NCI-H748 (cell line): ENCODE data around the gene GUK1.

Experiments used
- DNase-seq: peaks from one replicate; lab custom pipeline; 2025; ENCODE audit not compliant: unreplicated experiment; lab: John Stamatoyannopoulos, UW

GUK1 gene

GRCh38 chr1:228161866-228162265 lies 21.8 kb downstream of the GUK1 start:
- DNase-seq = no peak

DNA sequence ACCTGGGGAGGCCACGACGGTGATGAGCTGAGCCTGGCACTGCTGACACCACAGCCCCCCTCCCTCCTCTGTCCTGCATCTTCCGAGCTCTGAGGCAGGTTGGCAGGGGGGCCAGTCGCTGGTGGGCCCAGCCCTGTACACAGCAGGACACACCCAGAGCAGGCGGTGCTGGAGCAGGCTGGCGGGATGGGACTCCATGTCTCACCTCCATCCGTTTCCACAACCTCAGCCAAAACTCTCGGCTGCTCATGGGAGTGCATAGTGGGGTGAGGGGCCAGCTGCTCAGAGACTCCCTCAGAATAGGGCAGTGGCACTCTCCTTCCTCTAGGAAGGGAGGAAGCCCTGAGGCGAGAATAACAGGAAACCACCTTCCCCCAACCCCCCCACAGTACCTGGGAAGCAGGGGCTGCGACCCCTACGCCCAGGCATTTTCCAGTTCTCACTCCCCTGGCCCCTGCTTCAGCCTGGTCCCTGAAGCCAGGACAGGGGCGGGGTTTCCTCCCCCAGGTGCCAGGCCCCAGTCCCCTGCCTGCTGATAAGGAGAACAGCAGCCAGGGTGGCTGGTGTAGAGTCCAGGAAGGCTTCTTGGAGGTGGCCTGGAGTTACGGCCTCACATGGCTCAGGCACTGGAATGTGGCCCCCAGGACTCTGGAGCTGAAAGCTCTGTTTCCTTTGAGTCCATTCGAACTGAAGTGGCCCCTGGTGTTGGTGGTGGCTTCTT lies 22.4 kb downstream of the GUK1 start:
- DNase-seq = no peak

- no peak for DNase-seq
These were observed 23.1 kb downstream of the GUK1 start for GRCh38 chr1:228163007-228163753.

DNA sequence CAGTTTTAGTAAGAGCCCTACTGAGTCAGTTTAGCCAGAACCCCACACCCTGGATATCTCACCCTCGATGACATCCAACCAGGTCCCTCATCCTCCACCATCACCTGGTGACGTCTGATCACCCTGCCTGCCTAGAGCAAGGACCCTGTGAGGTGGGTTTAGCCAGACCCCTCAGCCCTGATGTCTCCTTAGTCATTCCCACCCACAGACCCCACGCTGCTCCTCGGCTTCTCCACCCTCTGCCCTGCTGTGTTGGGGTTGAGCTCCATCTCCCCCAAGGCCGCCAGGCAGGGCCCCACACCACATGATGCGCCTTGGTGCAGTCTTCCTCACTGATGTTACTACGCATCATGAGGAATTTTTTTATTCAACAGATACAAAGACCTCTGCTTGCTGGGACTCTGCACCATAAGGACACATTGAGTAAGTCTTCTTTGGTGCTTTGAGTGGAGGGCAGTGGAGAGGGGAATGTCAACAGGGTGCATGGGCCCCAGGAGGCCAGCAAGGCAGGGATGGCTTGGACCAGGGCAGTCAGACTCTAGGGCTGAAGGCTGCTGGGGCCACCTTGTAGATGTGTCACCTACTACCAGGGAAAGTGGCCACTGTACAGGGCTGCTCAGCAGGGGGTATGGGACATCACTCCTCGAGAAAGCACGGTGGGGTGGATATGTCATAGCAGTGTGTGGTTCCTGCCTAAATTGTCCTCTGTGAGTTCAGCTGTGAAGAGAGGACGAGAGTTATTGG lies 23.9 kb downstream of the GUK1 start:
- no peak for DNase-seq

DNA sequence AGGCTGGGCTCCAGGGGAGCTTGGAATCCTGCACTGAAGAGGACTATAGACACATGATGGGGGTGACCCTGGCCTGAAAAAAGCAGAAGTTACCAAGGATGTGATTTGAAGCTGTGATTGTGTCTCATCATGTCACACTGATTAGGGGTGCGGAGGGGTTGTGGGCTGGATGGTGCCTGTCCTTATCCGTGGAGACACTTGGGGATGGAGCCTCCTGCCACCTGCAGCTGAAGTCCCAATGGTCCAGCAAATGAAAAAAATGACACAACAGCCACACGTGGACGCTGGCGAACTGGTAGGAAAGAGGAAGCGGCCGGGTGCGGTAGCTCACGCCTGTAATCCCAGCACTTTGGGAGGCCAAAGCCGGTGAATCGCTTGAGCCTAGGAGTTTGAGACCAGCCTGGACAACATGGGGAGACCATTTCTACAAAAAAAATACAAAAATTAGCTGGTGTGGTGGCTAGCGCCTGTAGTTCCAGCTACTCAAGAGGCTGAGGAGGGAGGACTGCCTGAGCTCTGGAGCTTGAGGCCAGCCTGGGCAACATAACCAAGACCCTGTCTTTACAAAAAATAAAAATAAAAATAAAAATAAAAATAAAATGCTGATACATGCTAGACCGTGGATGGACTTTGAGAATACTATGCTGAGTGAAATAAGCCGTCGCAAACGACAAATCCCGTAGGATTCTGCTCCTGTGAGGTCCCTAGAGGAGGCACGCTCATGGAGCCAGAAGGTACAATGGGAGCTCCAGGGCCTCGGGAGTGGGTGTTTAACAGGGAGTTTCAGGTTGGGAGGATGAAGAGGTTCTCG lies 24.7 kb downstream of the GUK1 start:
- DNase-seq = peak; percentile 20

DNA sequence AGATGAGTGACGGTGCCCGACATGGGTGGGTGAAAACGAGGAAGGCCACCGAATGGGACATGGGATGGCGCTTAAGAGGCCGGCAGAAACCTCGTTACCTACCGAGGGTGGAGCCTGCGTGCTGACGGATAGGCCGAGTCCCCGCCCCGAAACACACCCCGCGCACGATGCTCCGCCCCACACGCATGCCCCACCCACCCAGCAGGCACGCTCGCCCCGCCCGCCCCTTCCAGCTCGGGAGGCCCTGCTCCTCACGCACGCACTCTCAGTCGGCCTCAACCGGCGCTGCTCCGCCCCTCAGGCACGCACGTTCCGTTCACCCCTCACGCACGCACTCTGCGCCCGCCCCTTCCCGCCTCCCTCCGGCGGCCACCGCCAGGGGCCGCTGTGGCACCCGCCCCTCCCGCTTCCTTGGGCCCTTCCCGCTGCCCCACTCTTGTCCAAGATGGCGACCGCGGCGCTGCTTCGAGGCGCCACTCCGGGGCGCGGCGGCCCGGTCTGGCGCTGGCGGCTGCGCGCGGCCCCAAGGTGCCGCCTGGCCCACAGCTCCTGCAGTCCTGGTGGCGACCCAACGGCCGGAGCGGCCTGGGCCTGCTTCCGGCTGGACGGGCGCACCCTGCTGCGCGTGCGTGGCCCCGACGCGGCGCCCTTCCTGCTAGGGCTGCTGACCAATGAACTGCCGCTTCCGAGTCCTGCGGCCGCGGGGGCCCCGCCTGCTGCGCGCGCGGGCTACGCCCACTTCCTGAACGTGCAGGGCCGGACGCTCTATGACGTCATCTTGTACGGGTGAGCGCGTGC lies 25.5 kb downstream of the GUK1 start, which contains the start of gene IBA57:
TSS of gene IBA57 (plus strand) at position 433 of the 798 bp plus-strand sequence. CDS start at position 446, 13 bp downstream.
- DNase-seq = peak; percentile 93

- peak; percentile 44 for DNase-seq
These were observed 26.3 kb downstream of the GUK1 start for GRCh38 chr1:228166170-228166936.

GRCh38 chr1:228168563-228169270 lies 28.6 kb downstream of the GUK1 start:
- DNase-seq = no peak

DNA sequence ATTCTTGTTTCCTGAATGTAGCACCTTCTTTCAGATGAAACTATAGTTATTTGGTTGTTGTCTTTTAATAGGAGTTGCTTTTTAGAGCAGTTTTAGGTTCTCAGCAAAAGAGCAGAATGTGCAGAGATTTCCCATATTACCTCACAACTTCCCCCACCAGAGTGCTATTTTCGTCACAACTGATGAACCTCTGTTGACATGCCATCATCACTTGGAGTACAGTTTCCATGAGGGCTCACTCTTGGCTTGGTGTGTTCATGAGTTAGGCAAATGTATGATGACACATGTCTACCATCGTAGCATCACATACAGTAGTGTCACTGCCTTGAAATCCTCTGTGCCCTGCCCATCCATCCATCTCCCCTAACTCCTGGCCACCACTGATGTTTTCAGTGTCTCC lies 29.3 kb downstream of the GUK1 start:
- no peak for DNase-seq

GRCh38 chr1:228170666-228171065 lies 30.6 kb downstream of the GUK1 start:
- DNase-seq = no peak

- no peak for DNase-seq
These were observed 31.3 kb downstream of the GUK1 start for GRCh38 chr1:228171221-228171891.

GRCh38 chr1:228172591-228173527 lies 32.8 kb downstream of the GUK1 start:
- DNase-seq = no peak

DNA sequence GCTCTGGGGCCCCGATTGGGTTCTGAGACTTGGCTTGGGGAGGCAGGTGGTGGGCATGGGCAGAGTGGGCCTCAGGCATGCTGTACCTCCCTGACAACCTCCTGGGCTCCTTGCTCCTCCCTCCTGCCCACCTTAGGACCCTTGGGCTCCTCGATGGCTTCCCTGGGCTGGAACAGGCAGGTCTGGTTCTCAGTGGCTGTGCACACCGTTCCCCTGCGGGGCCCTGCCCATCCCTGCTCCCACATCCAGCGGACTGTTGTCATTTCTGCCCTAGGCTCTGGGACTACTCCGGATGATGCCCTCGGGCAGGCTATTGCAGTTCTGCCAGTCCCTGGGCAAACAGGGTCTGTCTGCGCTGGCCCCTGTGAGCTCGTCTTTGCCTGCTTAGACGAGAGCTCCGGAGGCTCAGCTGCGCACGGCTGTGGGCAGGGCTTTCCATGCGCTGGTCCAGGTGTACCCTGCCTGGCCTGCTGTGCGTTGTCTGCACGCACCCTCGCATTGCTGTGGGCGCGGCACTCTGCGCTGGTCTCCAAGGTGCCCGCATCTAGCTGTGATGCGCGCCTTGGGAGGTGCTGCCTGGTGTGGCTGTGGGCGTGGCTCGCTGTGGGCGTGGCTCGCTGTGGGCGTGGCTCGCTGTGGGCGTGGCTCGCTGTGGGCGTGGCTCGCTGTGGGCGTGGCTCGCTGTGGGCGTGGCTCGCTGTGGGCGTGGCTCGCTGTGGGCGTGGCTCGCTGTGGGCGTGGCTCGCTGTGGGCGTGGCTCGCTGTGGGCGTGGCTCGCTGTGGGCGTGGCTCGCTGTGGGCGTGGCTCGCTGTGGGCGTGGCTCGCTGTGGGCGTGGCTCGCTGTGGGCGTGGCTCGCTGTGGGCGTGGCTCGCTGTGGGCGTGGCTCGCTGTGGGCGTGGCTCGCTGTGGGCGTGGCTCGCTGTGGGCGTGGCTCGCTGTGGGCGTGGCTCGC lies 33.7 kb downstream of the GUK1 start:
- peak; percentile 29 for DNase-seq

- no peak for DNase-seq
These were observed 34.6 kb downstream of the GUK1 start for GRCh38 chr1:228174482-228175315.
